ENCODE results near the gene CYP19A1. TPM values are rescaled to one million over a fixed set of nuclear protein-coding genes. Genes with fewer than 3 reads are reported as not detected.

The CYP19A1 gene
- total and polyA plus RNA-seq, 4 donors, result 0.03 to 124 (median 0.50) TPM; not detected in 1

DNA sequence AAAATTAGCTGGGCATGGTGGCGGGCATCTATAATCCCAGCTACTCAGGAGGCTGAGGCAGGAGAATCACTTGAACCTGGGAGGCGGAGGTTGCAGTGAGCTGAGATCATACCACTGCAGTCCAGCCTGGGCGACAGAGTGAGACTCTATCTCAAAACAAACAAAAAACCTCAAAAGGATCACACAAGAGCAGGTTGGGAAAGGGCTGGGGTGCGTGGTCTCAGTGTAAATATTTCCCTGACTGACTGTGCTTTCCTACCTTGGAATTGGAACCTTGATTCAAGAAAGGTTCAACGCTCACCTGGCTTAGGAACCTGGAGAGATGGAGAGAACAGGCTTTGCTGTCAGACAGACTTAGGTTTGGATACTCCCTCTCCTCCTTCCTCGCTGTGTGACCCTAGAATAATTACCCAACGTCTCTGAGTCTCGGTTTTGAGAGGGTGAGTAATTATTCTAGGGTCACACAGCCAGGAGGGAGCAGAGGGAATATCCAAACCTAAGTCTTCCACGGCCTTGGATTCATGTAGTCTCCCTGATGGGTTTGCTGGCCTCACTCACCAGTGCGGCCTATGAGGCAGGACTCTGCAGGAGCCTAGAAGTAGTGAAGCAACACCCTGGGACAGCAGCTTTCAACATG lies 24.6 kb downstream of the CYP19A1 start:
- DNase-seq (ENCODE audit: low spot score), result no peak
- Histone ChIP-seq H3K27me3 (ENCODE audit: control insufficient read depth in 4 of 4, insufficient read depth in 4 of 4, low read length in 3 of 4) (no peaks in the 10 kb centered on the region), H3K4me1 (ENCODE audit: control insufficient read depth in 4 of 4, insufficient read depth in 4 of 4, low read length in 3 of 4) (no peaks in the 10 kb centered on the region), H3K9ac (ENCODE audit: low read depth in 1 of 2, low read length in 2 of 2) (no peak overlapping the region), H3K27ac (ENCODE audit: low read depth in 1 of 2, low read length in 2 of 2) (no peak overlapping the region), H3K36me3 (ENCODE audit: control insufficient read depth in 4 of 4, insufficient read depth in 3 of 4, low read depth in 1 of 4, low read length in 3 of 4) (no peaks in the 10 kb centered on the region), H3K9me3 (ENCODE audit: control insufficient read depth in 4 of 4, low read length in 3 of 4) (no peaks in the 10 kb centered on the region), H3K4me3 (ENCODE audit: low read depth in 1 of 3, low read length in 3 of 3) (no peak overlapping the region)
- WGBS, result 80% methylated on average over 10 of the region's 10 CpGs
- TF ChIP-seq RAD21 (IDR thresholded peaks at IDR 0.05) (no peak), FOXA2 (IDR thresholded peaks at IDR 0.05) (no peak), GABPA (IDR thresholded peaks at IDR 0.05 in 1 of 2, conservative IDR thresholded peaks at IDR 0.05 in 1 of 2) (no peak), JUND (IDR thresholded peaks at IDR 0.05) (no peak), RXRA (IDR thresholded peaks at IDR 0.05) (no peak)
- TF ChIP-seq, protein P1, sequence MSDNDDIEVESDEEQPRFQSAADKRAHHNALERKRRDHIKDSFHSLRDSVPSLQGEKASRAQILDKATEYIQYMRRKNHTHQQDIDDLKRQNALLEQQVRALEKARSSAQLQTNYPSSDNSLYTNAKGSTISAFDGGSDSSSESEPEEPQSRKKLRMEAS (IDR thresholded peaks at IDR 0.05), result no peak
- TF ChIP-seq, protein P2, sequence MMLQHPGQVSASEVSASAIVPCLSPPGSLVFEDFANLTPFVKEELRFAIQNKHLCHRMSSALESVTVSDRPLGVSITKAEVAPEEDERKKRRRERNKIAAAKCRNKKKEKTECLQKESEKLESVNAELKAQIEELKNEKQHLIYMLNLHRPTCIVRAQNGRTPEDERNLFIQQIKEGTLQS (IDR thresholded peaks at IDR 0.05), result no peak
- TF ChIP-seq, protein P3, sequence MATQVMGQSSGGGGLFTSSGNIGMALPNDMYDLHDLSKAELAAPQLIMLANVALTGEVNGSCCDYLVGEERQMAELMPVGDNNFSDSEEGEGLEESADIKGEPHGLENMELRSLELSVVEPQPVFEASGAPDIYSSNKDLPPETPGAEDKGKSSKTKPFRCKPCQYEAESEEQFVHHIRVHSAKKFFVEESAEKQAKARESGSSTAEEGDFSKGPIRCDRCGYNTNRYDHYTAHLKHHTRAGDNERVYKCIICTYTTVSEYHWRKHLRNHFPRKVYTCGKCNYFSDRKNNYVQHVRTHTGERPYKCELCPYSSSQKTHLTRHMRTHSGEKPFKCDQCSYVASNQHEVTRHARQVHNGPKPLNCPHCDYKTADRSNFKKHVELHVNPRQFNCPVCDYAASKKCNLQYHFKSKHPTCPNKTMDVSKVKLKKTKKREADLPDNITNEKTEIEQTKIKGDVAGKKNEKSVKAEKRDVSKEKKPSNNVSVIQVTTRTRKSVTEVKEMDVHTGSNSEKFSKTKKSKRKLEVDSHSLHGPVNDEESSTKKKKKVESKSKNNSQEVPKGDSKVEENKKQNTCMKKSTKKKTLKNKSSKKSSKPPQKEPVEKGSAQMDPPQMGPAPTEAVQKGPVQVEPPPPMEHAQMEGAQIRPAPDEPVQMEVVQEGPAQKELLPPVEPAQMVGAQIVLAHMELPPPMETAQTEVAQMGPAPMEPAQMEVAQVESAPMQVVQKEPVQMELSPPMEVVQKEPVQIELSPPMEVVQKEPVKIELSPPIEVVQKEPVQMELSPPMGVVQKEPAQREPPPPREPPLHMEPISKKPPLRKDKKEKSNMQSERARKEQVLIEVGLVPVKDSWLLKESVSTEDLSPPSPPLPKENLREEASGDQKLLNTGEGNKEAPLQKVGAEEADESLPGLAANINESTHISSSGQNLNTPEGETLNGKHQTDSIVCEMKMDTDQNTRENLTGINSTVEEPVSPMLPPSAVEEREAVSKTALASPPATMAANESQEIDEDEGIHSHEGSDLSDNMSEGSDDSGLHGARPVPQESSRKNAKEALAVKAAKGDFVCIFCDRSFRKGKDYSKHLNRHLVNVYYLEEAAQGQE (IDR thresholded peaks at IDR 0.05), result no peak

DNA sequence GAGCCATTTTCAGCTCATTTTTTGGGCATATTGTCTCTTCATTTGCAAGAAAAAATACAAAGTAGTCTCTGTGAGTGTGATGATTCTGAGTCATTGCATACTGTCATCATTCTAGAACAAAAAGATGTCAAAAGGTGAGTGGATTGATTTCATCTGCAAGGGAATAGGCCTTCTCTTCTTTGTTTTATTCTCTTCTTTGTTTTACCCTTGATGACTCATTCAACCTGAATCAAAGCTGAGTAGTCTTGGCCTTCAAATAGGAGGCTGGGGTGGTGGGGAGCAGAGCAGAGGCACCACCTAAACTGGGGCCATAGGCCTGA lies 25.4 kb downstream of the CYP19A1 start:
- no peak for TF ChIP-seq SP1 (IDR thresholded peaks at IDR 0.05)
- TF ChIP-seq GABPA (IDR thresholded peaks at IDR 0.05 in 1 of 2, conservative IDR thresholded peaks at IDR 0.05 in 1 of 2), result no peak
- no peak for TF ChIP-seq RXRA (IDR thresholded peaks at IDR 0.05)
- TF ChIP-seq, protein P1 (IDR thresholded peaks at IDR 0.05), result no peak
- TF ChIP-seq, protein P4, sequence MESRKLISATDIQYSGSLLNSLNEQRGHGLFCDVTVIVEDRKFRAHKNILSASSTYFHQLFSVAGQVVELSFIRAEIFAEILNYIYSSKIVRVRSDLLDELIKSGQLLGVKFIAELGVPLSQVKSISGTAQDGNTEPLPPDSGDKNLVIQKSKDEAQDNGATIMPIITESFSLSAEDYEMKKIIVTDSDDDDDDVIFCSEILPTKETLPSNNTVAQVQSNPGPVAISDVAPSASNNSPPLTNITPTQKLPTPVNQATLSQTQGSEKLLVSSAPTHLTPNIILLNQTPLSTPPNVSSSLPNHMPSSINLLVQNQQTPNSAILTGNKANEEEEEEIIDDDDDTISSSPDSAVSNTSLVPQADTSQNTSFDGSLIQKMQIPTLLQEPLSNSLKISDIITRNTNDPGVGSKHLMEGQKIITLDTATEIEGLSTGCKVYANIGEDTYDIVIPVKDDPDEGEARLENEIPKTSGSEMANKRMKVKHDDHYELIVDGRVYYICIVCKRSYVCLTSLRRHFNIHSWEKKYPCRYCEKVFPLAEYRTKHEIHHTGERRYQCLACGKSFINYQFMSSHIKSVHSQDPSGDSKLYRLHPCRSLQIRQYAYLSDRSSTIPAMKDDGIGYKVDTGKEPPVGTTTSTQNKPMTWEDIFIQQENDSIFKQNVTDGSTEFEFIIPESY (IDR thresholded peaks at IDR 0.05), result no peak
- no peak for TF ChIP-seq EGR1 (IDR thresholded peaks at IDR 0.05; ENCODE audit: low read depth in 2 of 2)
- TF ChIP-seq NR2F2 (IDR thresholded peaks at IDR 0.05), result no peak
- no peak for TF ChIP-seq FOXA2 (IDR thresholded peaks at IDR 0.05)
- no peaks in the 10 kb centered on the region for H3K9me3 ChIP-seq (ENCODE audit: control insufficient read depth in 4 of 4, low read length in 3 of 4)
- H3K36me3 ChIP-seq (ENCODE audit: control insufficient read depth in 4 of 4, insufficient read depth in 3 of 4, low read depth in 1 of 4, low read length in 3 of 4), result no peaks in the 10 kb centered on the region
- H3K9ac ChIP-seq (ENCODE audit: low read depth in 1 of 2, low read length in 2 of 2), result no peak overlapping the region
- no peak overlapping the region for H3K4me3 ChIP-seq (ENCODE audit: low read depth in 1 of 3, low read length in 3 of 3)
- H3K27ac ChIP-seq (ENCODE audit: low read depth in 1 of 2, low read length in 2 of 2), result no peak overlapping the region
- H3K4me1 ChIP-seq (ENCODE audit: control insufficient read depth in 4 of 4, insufficient read depth in 4 of 4, low read length in 3 of 4), result no peaks in the 10 kb centered on the region
- no peaks in the 10 kb centered on the region for H3K27me3 ChIP-seq (ENCODE audit: control insufficient read depth in 4 of 4, insufficient read depth in 4 of 4, low read length in 3 of 4)
- DNase-seq (ENCODE audit: low spot score), result no peak
